ENCODE results near the gene AURKAIP1.
"Not testable (repeated sequence)": the region's sequence is repeated elsewhere in the genome, so short reads cannot be mapped to it uniquely, and the experiment has no call there.

AURKAIP1 gene

GRCh38 chr1:1374929-1375662 lies at the start of gene AURKAIP1:
TSS of gene AURKAIP1 (minus strand) at chr1:1375207. CDS start at chr1:1374756, 451 bp downstream.
- peak; percentile 88 to 92 for DNase-seq (ENCODE audit: low read depth in 2 of 2)

- DNase-seq (ENCODE audit: low read depth in 2 of 2): no peak
Observed at GRCh38 chr1:1424707-1425106, 49.7 kb upstream of the AURKAIP1 start.

GRCh38 chr1:1423245-1423597 lies 48.2 kb upstream of the AURKAIP1 start:
- DNase-seq (ENCODE audit: low read depth in 2 of 2): no peak

- no peak for DNase-seq (ENCODE audit: low read depth in 2 of 2)
Observed at GRCh38 chr1:1422465-1423244, 47.6 kb upstream of the AURKAIP1 start.

GRCh38 chr1:1421907-1422464 lies 47.0 kb upstream of the AURKAIP1 start:
- DNase-seq (ENCODE audit: low read depth in 2 of 2): no peak

GRCh38 chr1:1421147-1421906 lies 46.3 kb upstream of the AURKAIP1 start, which contains the start of gene ANKRD65:
TSS of gene ANKRD65 (minus strand) at chr1:1421276. CDS start at chr1:1421005, 271 bp downstream.
- DNase-seq (ENCODE audit: low read depth in 2 of 2): no peak

GRCh38 chr1:1420654-1421141 lies 45.7 kb upstream of the AURKAIP1 start:
- no peak for DNase-seq (ENCODE audit: low read depth in 2 of 2)

- no peak for DNase-seq (ENCODE audit: low read depth in 2 of 2)
Observed at GRCh38 chr1:1419813-1420653, 45.0 kb upstream of the AURKAIP1 start.

GRCh38 chr1:1419363-1419812 lies 44.4 kb upstream of the AURKAIP1 start:
- DNase-seq (ENCODE audit: low read depth in 2 of 2): no peak

GRCh38 chr1:1418464-1419362 lies 43.7 kb upstream of the AURKAIP1 start:
- no peak for DNase-seq (ENCODE audit: low read depth in 2 of 2)

- not testable (repeated sequence) for DNase-seq (ENCODE audit: low read depth in 2 of 2)
Observed at GRCh38 chr1:1417825-1418463, 42.9 kb upstream of the AURKAIP1 start.

- not testable (repeated sequence) for DNase-seq (ENCODE audit: low read depth in 2 of 2)
Observed at GRCh38 chr1:1417396-1417795, 42.4 kb upstream of the AURKAIP1 start.

GRCh38 chr1:1415751-1416150 lies 40.7 kb upstream of the AURKAIP1 start:
- DNase-seq (ENCODE audit: low read depth in 2 of 2): no peak

- not testable (repeated sequence) for DNase-seq (ENCODE audit: low read depth in 2 of 2)
Observed at GRCh38 chr1:1412311-1412902, 37.4 kb upstream of the AURKAIP1 start.

GRCh38 chr1:1411626-1412025 lies 36.6 kb upstream of the AURKAIP1 start:
- no peak for DNase-seq (ENCODE audit: low read depth in 2 of 2)

GRCh38 chr1:1410238-1410637 lies 35.2 kb upstream of the AURKAIP1 start:
- not testable (repeated sequence) for DNase-seq (ENCODE audit: low read depth in 2 of 2)

GRCh38 chr1:1407636-1408318 lies 32.8 kb upstream of the AURKAIP1 start:
- DNase-seq (ENCODE audit: low read depth in 2 of 2): no peak
